HG03439 (cell line): ENCODE data around the gene FAM236B.
"Not testable (repeated sequence)": the region's sequence is repeated elsewhere in the genome, so short reads cannot be mapped to it uniquely, and the experiment has no call there.

ENCODE experiments used
- ATAC-seq: cut with Tn5 transposase; IDR thresholded peaks from one replicate; pipeline ENCODE4 v1.9.1; 2021; ENCODE audit warnings: mild to moderate bottlenecking, moderate library complexity; ENCODE audit not compliant: unreplicated experiment

The FAM236B gene

DNA sequence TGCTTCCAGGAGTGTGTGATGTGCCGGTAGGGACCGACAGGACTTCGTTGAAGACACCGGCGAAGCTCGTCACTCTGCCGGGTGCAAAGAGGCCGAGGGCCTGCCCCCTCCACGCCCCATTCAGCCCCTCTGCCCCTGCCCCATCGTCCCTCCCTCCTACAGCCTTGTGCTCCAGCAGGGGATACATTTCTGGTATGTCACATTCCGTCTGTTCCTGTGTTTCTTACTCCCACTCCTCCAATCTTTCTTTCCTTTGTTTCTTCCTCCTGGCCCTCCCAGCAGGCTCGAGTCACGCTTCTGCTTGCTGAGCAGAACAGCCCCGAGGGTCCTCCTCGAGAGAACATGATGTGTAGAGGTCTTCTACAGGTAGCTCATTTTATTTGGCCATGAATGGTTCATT lies at the start of gene FAM236B:
Gene FAM236B, minus strand, starts transcription at position 101 of the 400 bp plus-strand sequence. Its CDS starts 100 bp downstream, at position 1.
- ATAC-seq, result not testable (repeated sequence)

DNA sequence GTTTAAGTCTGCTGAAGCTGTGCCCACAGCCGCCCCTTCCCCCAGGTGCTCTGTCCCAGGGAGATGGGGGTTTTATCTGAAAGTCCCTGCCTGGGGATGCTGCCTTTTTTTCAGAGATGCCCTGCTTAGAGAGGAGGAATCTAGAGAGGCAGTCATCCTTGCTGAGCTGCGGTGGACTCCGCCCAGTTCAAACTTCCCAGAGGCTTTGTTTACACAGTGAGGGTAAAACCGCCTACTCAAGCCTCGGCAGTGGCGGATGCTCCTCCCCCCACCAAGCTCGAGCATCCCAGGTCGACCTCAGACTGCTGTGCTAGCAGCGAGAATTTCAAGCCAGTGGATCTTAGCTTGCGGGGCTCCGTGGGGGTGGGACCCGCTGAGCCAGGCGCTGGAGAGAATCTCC lies 48.2 kb upstream of the FAM236B start:
- not testable (repeated sequence) for ATAC-seq

- not testable (repeated sequence) for ATAC-seq
Measured at GRCh38 chrX:72808110-72808509, 25.6 kb upstream of the FAM236B start, which contains the start of gene FAM236D. Gene FAM236D, minus strand, starts transcription at chrX:72808210. Its CDS starts 100 bp downstream, at chrX:72808110.

- not testable (repeated sequence) for ATAC-seq
Measured at GRCh38 chrX:72790390-72790789, 7.9 kb upstream of the FAM236B start.

DNA sequence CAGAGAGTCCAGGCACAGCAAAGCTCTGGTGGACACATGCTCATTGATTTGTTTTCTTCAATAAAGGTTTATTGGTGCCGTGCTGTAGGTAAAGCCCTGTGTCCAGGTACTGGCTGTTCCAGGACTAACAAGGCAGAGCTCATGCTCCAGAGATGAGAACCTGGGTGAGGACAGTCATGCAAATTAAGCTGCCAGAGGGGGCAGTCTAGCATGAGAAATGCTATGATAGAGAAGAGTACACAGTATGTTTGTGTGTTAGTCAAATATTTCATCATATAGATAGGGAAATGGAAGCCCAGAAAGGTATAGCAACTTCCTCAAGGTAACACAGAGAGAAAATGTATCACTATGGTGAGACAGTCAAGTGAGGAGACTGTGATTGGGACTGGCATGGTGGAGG lies 5.7 kb upstream of the FAM236B start:
- not testable (repeated sequence) for ATAC-seq

- ATAC-seq, result not testable (repeated sequence)
Measured at GRCh38 chrX:72783964-72784363, 1.5 kb upstream of the FAM236B start.

DNA sequence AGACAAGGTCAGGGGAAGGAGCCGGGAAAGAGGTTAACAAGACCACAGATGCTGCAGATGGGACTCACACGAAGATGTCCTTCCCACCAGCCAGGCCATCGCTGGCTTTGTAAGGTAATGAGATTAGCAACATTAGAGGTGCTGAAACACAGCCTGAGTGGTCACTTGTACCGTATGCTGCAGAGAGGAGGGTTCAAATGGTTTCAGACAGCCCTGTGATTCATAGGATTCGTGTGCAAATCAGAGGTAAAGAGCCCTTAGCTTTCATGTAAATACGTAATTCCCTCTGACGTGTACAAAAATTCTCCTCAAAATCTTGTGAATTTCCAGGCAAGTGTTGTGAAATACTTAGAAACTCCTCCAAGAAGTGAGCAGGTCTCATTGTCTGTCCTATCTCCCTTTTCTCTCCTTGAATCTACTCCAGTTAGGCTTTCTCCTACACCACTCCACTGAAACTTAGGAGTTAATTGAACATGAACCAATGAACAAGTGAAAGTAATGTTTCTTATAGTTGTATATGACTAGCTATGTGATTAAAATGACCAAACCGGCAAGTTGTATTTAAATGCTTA lies 991 bp upstream of the FAM236B start:
- not testable (repeated sequence) for ATAC-seq

DNA sequence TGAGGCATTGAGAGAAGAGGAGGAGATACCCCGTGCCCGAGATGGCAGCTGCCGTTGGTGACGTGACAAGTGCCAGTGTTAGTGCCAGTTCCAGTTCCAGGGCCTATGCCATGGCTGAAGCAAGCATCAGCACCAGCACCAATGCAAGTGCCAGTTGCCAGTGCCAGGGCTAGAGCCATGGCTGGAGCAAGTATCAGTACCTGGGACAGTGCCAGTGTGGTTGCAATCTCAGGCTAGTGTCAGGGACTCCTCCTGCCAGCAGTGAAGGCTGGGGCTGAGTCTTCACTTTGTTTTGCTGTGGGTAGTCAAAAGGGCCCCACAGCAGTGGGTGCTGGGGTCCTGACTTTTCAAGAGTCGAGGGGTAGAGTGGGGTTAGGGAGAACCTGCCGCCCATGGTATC lies 4.3 kb downstream of the FAM236B start:
- not testable (repeated sequence) for ATAC-seq

DNA sequence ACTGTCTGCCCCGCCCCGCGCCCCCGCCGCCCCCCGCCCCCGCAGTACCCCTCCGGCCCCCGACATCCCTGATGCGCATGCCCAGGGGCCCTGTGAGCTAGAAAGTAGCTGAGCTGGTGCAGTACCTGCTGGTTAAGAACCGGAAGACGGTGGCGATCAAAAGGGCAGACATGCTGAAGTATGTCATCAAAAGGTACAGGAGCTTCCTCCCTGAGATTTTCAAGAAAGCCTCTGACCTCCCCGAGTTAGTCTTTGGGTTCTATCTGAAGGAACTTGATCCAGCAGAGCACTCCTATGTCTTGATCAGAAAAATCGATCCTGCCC lies 5.0 kb downstream of the FAM236B start:
- peak; percentile 63 for ATAC-seq

DNA sequence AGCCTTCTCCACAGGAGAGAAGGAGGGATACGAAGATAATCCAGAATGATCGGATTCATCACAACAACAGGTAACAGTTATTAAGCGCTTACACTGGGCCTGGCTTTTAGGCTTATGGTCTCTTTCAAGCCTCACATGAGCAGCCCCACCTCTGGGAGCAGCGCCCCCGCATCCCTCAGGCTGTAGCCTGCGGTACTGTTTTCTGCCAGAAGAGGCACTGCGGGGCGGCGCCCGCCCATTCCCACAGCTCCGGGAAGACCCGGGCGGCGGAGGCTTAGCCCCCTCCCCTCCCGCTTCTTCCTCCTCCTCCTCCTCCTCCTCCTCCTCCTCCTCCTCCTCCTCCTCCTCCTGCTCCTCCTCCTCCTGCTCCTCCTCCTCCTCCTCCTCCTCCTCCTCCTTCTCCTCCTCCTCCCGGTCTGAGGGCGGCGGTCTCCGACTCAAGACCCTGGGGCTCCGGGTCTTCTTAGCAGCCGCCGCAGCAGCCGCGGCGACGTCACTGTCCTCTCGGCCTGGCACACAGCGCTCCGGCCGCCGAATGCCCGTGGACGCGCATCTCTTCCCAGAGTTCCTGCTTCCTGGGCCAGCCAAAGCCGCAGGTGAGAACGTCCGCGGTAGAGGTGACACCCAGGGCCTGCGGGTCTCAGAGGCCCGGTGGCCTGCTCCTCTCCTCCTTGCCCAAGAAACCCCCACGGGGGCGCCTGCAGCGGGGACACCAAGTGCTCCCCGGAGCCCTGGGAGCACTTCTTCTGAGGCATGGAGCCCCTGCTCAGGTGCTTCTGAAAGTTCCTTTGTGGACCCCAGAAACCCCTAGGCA lies 5.6 kb downstream of the FAM236B start, which contains the start of gene DMRTC1B:
Gene DMRTC1B, plus strand, starts transcription at position 238 of the 814 bp plus-strand sequence. CDS start 68,246 bp downstream, outside the sequence.
- peak; percentile 34 for ATAC-seq

- not testable (repeated sequence) for ATAC-seq
Measured at GRCh38 chrX:72760454-72760853, 22.0 kb downstream of the FAM236B start.

GRCh38 chrX:72748545-72748944 lies 33.9 kb downstream of the FAM236B start:
- ATAC-seq, result not testable (repeated sequence)

DNA sequence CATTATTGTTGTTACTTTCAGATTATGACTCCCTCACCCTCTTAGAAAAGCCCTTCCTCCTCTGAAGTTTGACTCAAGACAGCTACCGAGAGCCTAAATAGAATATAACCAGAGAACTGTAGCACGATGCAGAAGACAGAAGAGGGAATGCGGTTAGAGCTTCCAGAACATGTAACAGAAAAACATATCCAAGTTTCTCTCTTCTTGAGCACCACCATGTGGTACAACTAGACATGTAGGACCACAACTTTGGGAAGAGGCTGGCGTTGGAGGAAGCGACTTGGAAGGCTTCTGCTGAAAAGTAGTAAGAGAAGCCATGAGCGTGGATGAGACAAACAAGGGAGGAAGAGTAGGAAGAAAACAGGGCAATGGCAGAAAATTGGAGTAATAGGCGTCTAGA lies 36.9 kb downstream of the FAM236B start:
- not testable (repeated sequence) for ATAC-seq

DNA sequence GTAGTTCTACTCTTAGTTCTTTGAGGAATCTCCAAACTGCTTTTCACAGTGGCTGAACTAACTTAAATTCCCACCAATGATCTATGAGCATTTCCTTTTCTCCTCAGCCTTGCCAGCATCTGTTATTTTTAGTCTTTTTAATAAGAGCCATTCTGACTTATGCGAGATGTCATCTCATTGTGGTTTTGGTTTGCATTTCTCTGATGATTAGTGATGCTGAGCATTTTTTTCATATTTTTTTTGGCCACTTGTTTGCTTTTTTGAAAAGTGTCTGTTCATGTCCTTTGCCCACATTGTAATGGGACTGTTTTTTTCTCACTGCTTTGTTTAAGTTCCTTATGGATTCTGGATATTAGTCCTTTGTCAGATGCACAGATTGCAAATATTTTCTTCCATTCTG lies 46.9 kb downstream of the FAM236B start:
- no peak for ATAC-seq

GRCh38 chrX:72733636-72734035 lies 48.8 kb downstream of the FAM236B start:
- ATAC-seq, result not testable (repeated sequence)
